Cortex of kidney (tissue), 1 donor: ENCODE data around the gene DOCK1.
"Not testable (repeated sequence)": the region's sequence is repeated elsewhere in the genome, so short reads cannot be mapped to it uniquely, and the experiment has no call there.

Experiments
- DNase-seq: peaks from one replicate; lab custom pipeline; 2025; lab: John Stamatoyannopoulos, UW

Gene DOCK1

GRCh38 chr10:126903656-126904360 lies 1.4 kb upstream of the DOCK1 start:
- DNase-seq: no peak

- no peak for DNase-seq
Measured at GRCh38 chr10:126904516-126904817, 761 bp upstream of the DOCK1 start.

- DNase-seq: no peak
Measured at GRCh38 chr10:126905776-126906703, 812 bp downstream of the DOCK1 start.

GRCh38 chr10:126906704-126907422 lies 1.6 kb downstream of the DOCK1 start:
- no peak for DNase-seq

- DNase-seq: no peak
Measured at GRCh38 chr10:126907423-126907970, 2.3 kb downstream of the DOCK1 start.

GRCh38 chr10:126908225-126908624 lies 3.0 kb downstream of the DOCK1 start:
- DNase-seq: no peak

- DNase-seq: no peak
Measured at GRCh38 chr10:126908729-126909128, 3.5 kb downstream of the DOCK1 start.

- DNase-seq: no peak
Measured at GRCh38 chr10:126909147-126909546, 3.9 kb downstream of the DOCK1 start.

- no peak for DNase-seq
Measured at GRCh38 chr10:126910196-126910595, 5.0 kb downstream of the DOCK1 start.

GRCh38 chr10:126910798-126911197 lies 5.6 kb downstream of the DOCK1 start:
- no peak for DNase-seq

GRCh38 chr10:126911301-126911700 lies 6.1 kb downstream of the DOCK1 start:
- DNase-seq: no peak

GRCh38 chr10:126913316-126913715 lies 8.1 kb downstream of the DOCK1 start:
- no peak for DNase-seq

GRCh38 chr10:126914561-126914960 lies 9.3 kb downstream of the DOCK1 start:
- DNase-seq: no peak

- DNase-seq: not testable (repeated sequence)
Measured at GRCh38 chr10:126916952-126917351, 11.7 kb downstream of the DOCK1 start.

GRCh38 chr10:126917375-126917774 lies 12.1 kb downstream of the DOCK1 start:
- DNase-seq: no peak

- DNase-seq: no peak
Measured at GRCh38 chr10:126917975-126918908, 13.0 kb downstream of the DOCK1 start.

- DNase-seq: no peak
Measured at GRCh38 chr10:126919426-126919825, 14.2 kb downstream of the DOCK1 start.

GRCh38 chr10:126921162-126921561 lies 15.9 kb downstream of the DOCK1 start:
- DNase-seq: no peak

- no peak for DNase-seq
Measured at GRCh38 chr10:126921974-126922525, 16.8 kb downstream of the DOCK1 start.

GRCh38 chr10:126924180-126924914 lies 19.1 kb downstream of the DOCK1 start:
- DNase-seq: no peak
